ENCODE data around the gene DGCR8.

The DGCR8 gene

GRCh38 chr22:20125201-20126174, 45.4 kb downstream of the DGCR8 start:
- H3K36me3 ChIP-seq (ENCODE audit: insufficient read depth, low read length), result peaks cover 73% of the 10 kb centered on the region
- TF ChIP-seq POLR2AphosphoS5 (IDR thresholded peaks at IDR 0.05; ENCODE audit: borderline replicate concordance, low read depth, low read length) (no peak; the same call in 1 of the 2 replicates), EZH2 (IDR thresholded peaks at IDR 0.05) (no peak)

DNA sequence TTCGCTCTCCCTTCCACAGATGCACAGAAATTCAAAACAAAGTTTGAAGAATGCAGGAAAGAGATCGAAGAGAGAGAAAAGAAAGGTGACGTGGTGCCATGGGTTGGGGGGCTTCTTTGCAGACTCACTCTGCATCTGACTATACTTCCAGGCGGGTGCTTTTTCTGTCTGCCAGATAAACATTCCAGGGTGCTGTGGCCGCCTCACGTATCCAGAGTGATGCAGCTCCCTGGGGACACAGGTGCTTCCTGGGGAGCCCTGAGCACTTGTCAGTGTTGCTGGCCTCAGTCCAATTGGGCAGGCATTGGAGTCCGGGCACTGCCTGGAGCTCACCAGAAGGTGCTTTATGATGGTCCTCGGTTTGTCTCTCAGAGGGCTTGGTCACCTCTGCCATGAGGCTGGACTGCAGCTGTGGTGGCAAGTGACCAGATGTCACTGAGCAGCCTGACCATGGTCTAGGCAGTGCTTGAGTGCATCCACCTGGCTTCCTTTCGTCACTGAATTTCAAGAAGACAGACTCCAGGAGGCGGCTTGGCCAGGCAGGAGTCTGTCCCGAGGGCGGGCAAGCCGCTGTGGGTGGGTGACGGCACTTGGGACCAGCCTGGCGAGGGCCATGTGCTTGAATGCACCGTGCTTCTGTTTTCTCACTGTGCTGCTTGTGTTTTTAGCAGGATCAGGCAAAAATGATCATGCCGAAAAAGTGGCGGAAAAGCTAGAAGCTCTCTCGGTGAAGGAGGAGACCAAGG, 46.4 kb downstream of the DGCR8 start:
- Histone ChIP-seq H3K9me3 (ENCODE audit: low read depth, low read length) (no peaks in the 10 kb centered on the region), H3K27ac (no peak overlapping the region), H3K9ac (ENCODE audit: insufficient read length) (no peak overlapping the region), H3K4me3 (no peak overlapping the region), H3K36me3 (ENCODE audit: insufficient read depth, low read length) (peaks cover 64% of the 10 kb centered on the region)
- TF ChIP-seq FOXP2 (optimal IDR thresholded peaks at IDR 0.05; ENCODE audit: control extremely low read depth, extremely low read length, insufficient read depth) (no peak), EZH2 (IDR thresholded peaks at IDR 0.05) (no peak), POLR2AphosphoS5 (IDR thresholded peaks at IDR 0.05; ENCODE audit: borderline replicate concordance, low read depth, low read length) (no peak)
- no peak for DNase-seq (ENCODE audit: low read depth, low spot score)

More at GRCh38 chr22:20125201-20126174, 45.4 kb downstream of the DGCR8 start:
- no peak overlapping the region for H3K4me3 ChIP-seq
- H3K9me3 ChIP-seq (ENCODE audit: low read depth, low read length), result no peaks in the 10 kb centered on the region
- H3K9ac ChIP-seq (ENCODE audit: insufficient read length), result no peak overlapping the region
- H3K27ac ChIP-seq, result no peak overlapping the region
- no peak for DNase-seq (ENCODE audit: low read depth, low spot score)

- TF ChIP-seq EZH2 (IDR thresholded peaks at IDR 0.05) (no peak), POLR2AphosphoS5 (IDR thresholded peaks at IDR 0.05; ENCODE audit: borderline replicate concordance, low read depth, low read length) (peak; percentile 50)
- H3K4me3 ChIP-seq, result no peak overlapping the region
- H3K9ac ChIP-seq (ENCODE audit: insufficient read length), result no peak overlapping the region
- no peak overlapping the region for H3K27ac ChIP-seq
- peaks cover 55% of the 10 kb centered on the region for H3K36me3 ChIP-seq (ENCODE audit: insufficient read depth, low read length)
- DNase-seq (ENCODE audit: low read depth, low spot score), result no peak
- H3K9me3 ChIP-seq (ENCODE audit: low read depth, low read length), result no peaks in the 10 kb centered on the region
These were observed 47.4 kb downstream of the DGCR8 start for GRCh38 chr22:20127318-20127868.

- no peaks in the 10 kb centered on the region for H3K9me3 ChIP-seq (ENCODE audit: low read depth, low read length)
- TF ChIP-seq POLR2AphosphoS5 (IDR thresholded peaks at IDR 0.05; ENCODE audit: borderline replicate concordance, low read depth, low read length), result no peak; the same call in 1 of the 2 replicates
- H3K27ac ChIP-seq, result no peak overlapping the region
- H3K36me3 ChIP-seq (ENCODE audit: insufficient read depth, low read length), result peaks cover 50% of the 10 kb centered on the region
- H3K4me3 ChIP-seq, result no peak overlapping the region
- no peak overlapping the region for H3K9ac ChIP-seq (ENCODE audit: insufficient read length)
- no peak for DNase-seq (ENCODE audit: low read depth, low spot score)
These were observed 48.0 kb downstream of the DGCR8 start for GRCh38 chr22:20127869-20128618.

DNA sequence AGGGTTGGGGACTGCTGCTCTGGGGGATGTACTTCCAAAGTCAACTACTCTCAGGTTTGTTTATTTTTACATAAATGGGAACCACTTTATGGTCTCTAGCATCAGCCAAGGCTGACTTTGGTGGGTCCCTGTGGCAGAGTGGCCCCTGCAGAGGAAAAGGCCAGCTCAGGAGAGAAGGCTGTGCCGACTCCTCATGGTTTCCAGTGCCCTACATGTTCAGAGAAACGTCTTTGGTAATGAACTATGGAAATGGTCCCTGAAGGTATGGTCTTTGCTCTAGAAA, 48.5 kb downstream of the DGCR8 start:
- DNase-seq (ENCODE audit: low read depth, low spot score), result no peak
- H3K27ac ChIP-seq, result no peak overlapping the region
- H3K9ac ChIP-seq (ENCODE audit: insufficient read length), result no peak overlapping the region
- TF ChIP-seq POLR2AphosphoS5 (IDR thresholded peaks at IDR 0.05; ENCODE audit: borderline replicate concordance, low read depth, low read length), result no peak; the same call in 1 of the 2 replicates
- TF ChIP-seq FOXP2 (optimal IDR thresholded peaks at IDR 0.05; ENCODE audit: control extremely low read depth, extremely low read length, insufficient read depth), result no peak
- TF ChIP-seq EZH2 (IDR thresholded peaks at IDR 0.05), result no peak
- H3K4me3 ChIP-seq, result no peak overlapping the region
- H3K9me3 ChIP-seq (ENCODE audit: low read depth, low read length), result no peaks in the 10 kb centered on the region
- peaks cover 46% of the 10 kb centered on the region for H3K36me3 ChIP-seq (ENCODE audit: insufficient read depth, low read length)

GRCh38 chr22:20128902-20129746, 49.1 kb downstream of the DGCR8 start:
- Histone ChIP-seq H3K4me3 (no peak overlapping the region), H3K9me3 (ENCODE audit: low read depth, low read length) (no peaks in the 10 kb centered on the region), H3K9ac (ENCODE audit: insufficient read length) (no peak overlapping the region), H3K36me3 (ENCODE audit: insufficient read depth, low read length) (peaks cover 40% of the 10 kb centered on the region), H3K27ac (no peak overlapping the region)
- DNase-seq (ENCODE audit: low read depth, low spot score), result no peak
- TF ChIP-seq FOXP2 (optimal IDR thresholded peaks at IDR 0.05; ENCODE audit: control extremely low read depth, extremely low read length, insufficient read depth), result no peak

DNA sequence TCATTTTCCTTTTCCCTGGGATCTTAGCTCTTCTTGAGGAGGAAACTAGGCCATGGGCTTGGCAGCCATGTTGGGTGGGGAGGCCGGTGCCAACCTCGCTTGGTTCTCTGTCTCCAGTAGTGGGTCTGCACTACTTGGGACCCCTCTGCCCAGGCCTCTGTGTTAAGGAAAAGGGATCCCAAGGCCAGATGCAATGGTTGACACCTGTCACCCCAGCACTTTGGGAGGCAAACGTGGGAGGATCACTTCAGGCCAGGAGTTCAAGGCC, 49.6 kb downstream of the DGCR8 start:
- DNase-seq (ENCODE audit: low read depth, low spot score), result no peak
- H3K4me3 ChIP-seq, result no peak overlapping the region
- no peaks in the 10 kb centered on the region for H3K9me3 ChIP-seq (ENCODE audit: low read depth, low read length)
- H3K9ac ChIP-seq (ENCODE audit: insufficient read length), result no peak overlapping the region
- H3K36me3 ChIP-seq (ENCODE audit: insufficient read depth, low read length), result peaks cover 34% of the 10 kb centered on the region; the same call in 1 of the 2 replicates
- no peak for TF ChIP-seq FOXP2 (optimal IDR thresholded peaks at IDR 0.05; ENCODE audit: control extremely low read depth, extremely low read length, insufficient read depth)
- no peak for TF ChIP-seq POLR2AphosphoS5 (IDR thresholded peaks at IDR 0.05; ENCODE audit: borderline replicate concordance, low read depth, low read length)
- no peak for TF ChIP-seq EZH2 (IDR thresholded peaks at IDR 0.05)
- H3K27ac ChIP-seq, result no peak overlapping the region
